SH-SY5Y (cell line): ENCODE measurements around the gene SPAG6.

Experiments used
- GATA2 ChIP-seq: IDR thresholded peaks from 2 replicates; pipeline ENCODE4 v1.6.1; 2011; ENCODE audit warnings: mild to moderate bottlenecking, low read depth, low read length
- GATA3 ChIP-seq: IDR thresholded peaks from 2 replicates; pipeline ENCODE4 v1.6.1; 2011; ENCODE audit warnings: low read depth, mild to moderate bottlenecking, low read length, moderate library complexity

GRCh38 chr10:22372298-22372697, 27.0 kb downstream of the SPAG6 start:
- TF ChIP-seq GATA2 (no peak), GATA3 (no peak)
